ENCODE results near the gene PUM1. TPM values are rescaled to one million over a fixed set of nuclear protein-coding genes. Genes with fewer than 3 reads are reported as not detected.

The PUM1 gene
- total RNA-seq, 1 donor from 2014 or later: 185 TPM

GRCh38 chr1:31029026-31029425 lies 36.5 kb downstream of the PUM1 start:
- peaks cover 33% of the 10 kb centered on the region for H3K36me3 Mint-ChIP-seq
- no peak for DNase-seq (ENCODE audit: extremely low spot score, unreplicated experiment)
- TF ChIP-seq CTCF (conservative IDR thresholded peaks at IDR 0.05): no peak
- no peaks in the 10 kb centered on the region for H3K27me3 Mint-ChIP-seq
- H3K27ac Mint-ChIP-seq: peak overlapping the region; percentile 72
- H3K4me3 Mint-ChIP-seq: no peak overlapping the region
- H3K4me1 Mint-ChIP-seq (ENCODE audit: unreplicated experiment): peaks cover 33% of the 10 kb centered on the region
- no peaks in the 10 kb centered on the region for H3K9me3 Mint-ChIP-seq

- Mint-ChIP-seq H3K9me3 (no peaks in the 10 kb centered on the region), H3K27ac (peak overlapping the region; percentile 48), H3K36me3 (peaks cover 28% of the 10 kb centered on the region), H3K27me3 (no peaks in the 10 kb centered on the region), H3K4me1 (ENCODE audit: unreplicated experiment) (peaks cover 33% of the 10 kb centered on the region), H3K4me3 (no peak overlapping the region)
- TF ChIP-seq CTCF (conservative IDR thresholded peaks at IDR 0.05): no peak
- no peak for DNase-seq (ENCODE audit: extremely low spot score, unreplicated experiment)
Measured at GRCh38 chr1:31027693-31028526, 37.6 kb downstream of the PUM1 start.

GRCh38 chr1:31022259-31022658 lies 43.3 kb downstream of the PUM1 start:
- no peak for DNase-seq (ENCODE audit: extremely low spot score, unreplicated experiment)
- no peaks in the 10 kb centered on the region for H3K9me3 Mint-ChIP-seq
- TF ChIP-seq CTCF (conservative IDR thresholded peaks at IDR 0.05): no peak
- H3K4me1 Mint-ChIP-seq (ENCODE audit: unreplicated experiment): peaks cover 54% of the 10 kb centered on the region
- no peak overlapping the region for H3K4me3 Mint-ChIP-seq
- no peaks in the 10 kb centered on the region for H3K27me3 Mint-ChIP-seq
- peak overlapping the region; percentile 40 for H3K27ac Mint-ChIP-seq
- peaks cover 24% of the 10 kb centered on the region for H3K36me3 Mint-ChIP-seq

DNA sequence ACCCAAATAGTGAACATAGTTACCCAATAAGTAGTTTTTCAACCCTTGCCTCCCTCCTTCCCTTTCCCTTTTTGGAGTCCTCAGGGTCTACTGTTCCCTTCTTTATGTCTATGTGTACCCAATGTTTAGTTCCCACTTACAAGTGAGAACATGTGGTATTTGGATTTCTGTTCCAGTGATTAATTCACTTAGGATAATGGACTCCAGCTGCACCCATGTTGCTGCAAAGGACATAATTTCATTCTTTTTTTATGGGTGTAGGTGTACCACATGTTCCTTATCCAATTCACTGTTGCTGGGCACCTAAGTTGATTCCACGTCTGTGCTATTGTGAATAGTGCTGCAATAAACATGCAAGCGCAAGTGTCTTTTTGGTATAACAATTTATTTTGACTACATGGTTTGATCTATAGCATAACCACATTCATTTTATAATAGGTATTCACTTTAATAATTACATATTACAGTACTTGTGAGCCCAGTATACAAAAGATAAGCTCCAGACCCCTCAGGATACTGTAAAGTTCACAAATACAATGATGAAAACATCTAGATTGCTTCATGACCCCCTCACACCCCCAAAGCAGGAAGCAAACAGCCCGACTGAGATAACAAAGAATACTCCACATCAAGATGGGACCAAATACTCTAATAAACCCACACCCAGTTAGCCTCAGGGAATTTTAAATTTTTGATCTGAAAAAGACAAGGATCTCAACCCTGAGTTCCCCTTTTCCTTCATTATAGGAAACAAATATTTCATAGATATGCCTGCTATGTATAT lies 45.3 kb downstream of the PUM1 start:
- Mint-ChIP-seq H3K9me3 (no peaks in the 10 kb centered on the region), H3K27me3 (no peaks in the 10 kb centered on the region), H3K4me1 (ENCODE audit: unreplicated experiment) (peaks cover 51% of the 10 kb centered on the region), H3K36me3 (peaks cover 21% of the 10 kb centered on the region), H3K27ac (peak overlapping the region; percentile 63), H3K4me3 (no peak overlapping the region)
- no peak for DNase-seq (ENCODE audit: extremely low spot score, unreplicated experiment)
- TF ChIP-seq CTCF (conservative IDR thresholded peaks at IDR 0.05): no peak

DNA sequence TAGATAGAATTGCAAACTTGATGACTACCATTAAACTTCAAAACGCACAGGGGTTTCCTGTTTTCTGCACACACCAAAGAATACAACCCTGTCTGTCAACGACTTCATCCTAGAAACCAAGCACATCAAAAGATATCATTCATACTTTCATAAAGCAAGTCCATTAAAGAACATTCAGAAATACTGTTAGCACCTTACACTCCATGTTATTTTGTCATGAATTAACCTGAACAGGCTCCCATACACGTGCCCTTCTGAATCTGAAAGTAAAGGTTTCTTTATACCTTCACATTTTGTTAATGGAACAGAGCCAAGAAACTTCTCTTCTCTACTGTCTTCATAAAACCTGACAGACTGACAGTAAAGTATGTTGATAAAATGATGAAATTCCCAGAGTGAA lies 46.1 kb downstream of the PUM1 start:
- TF ChIP-seq CTCF (conservative IDR thresholded peaks at IDR 0.05): no peak
- Mint-ChIP-seq H3K27me3 (no peaks in the 10 kb centered on the region), H3K27ac (peak overlapping the region; percentile 52)

More for the DNA sequence above, 46.1 kb downstream of the PUM1 start:
- Mint-ChIP-seq H3K4me1 (ENCODE audit: unreplicated experiment) (peaks cover 43% of the 10 kb centered on the region), H3K4me3 (peak overlapping the region; percentile 24), H3K9me3 (no peaks in the 10 kb centered on the region), H3K36me3 (peaks cover 21% of the 10 kb centered on the region)
- DNase-seq (ENCODE audit: extremely low spot score, unreplicated experiment): no peak
